GM12891 (cell line): ENCODE data around the gene VPS26C.

Experiments used
- POLR2A ChIP-seq: IDR thresholded peaks from 2 replicates; pipeline ENCODE4 v1.6.1; 2011; ENCODE audit warnings: low read depth, low read length, control low read depth
- POLR2AphosphoS5 ChIP-seq: IDR thresholded peaks from 2 replicates; pipeline ENCODE4 v1.6.1; 2011; ENCODE audit warnings: low read depth, low read length, control low read depth
- POU2F2 ChIP-seq: IDR thresholded peaks from 2 replicates; pipeline ENCODE4 v1.6.1; 2011; ENCODE audit warnings: low read depth, mild to moderate bottlenecking, control low read depth, low read length, moderate library complexity
- SPI1 ChIP-seq: IDR thresholded peaks from 2 replicates; pipeline ENCODE4 v1.6.1; 2011; ENCODE audit warnings: low read depth, low read length, control low read depth
- TAF1 ChIP-seq: IDR thresholded peaks from 2 replicates; pipeline ENCODE4 v1.6.1; 2011; ENCODE audit warnings: low read depth, low read length, control low read depth

DNA sequence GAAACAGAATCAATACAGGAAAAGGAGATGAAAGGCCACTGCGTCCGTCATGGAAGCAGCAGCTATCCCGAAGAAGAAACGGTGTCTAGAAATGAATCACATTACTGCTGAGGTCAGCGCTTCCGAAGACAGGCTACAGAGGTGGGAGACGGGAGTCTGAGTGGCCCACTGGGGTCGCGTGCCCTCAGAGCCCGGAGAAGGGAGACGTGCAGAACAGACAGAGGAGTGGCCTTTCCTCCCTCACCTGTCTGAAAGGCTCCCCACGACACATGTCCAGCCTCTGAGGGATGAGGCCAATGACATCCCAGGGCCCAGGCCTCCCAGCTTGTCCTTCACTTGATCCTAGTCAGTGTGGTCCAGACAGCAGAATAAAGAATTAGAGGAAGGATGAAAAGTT is 35.9 kb downstream of the VPS26C start:
- TF ChIP-seq POLR2AphosphoS5 (no peak), POLR2A (no peak), TAF1 (no peak), POU2F2 (no peak), SPI1 (no peak)
